Gastroesophageal sphincter (tissue), 3 donors: ENCODE results near the gene GNG5.

Experiments used
- EP300 ChIP-seq: sonication (generic); formaldehyde crosslinking; IDR thresholded peaks from one replicate; pipeline ENCODE4 v1.6.1; 2017; ENCODE audit warnings: antibody characterized with exemption, mild to moderate bottlenecking
- POLR2A ChIP-seq, 2 donors: fragments of 450-650 bp; IDR thresholded peaks; one replicate each; pipeline ENCODE4 v1.6.1; 2017; ENCODE audit warnings: antibody characterized with exemption in 2 of 2, mild to moderate bottlenecking in 2 of 2, moderate library complexity in 1 of 2
- TF ChIP-seq, protein P1 (sequence below), 4 experiments: fragments of 200-600 bp in 2 of 4; fragments of 450-650 bp in 2 of 4; sonication (generic) in 1 of 4; IDR thresholded peaks; one replicate each; pipeline ENCODE4 v1.5.1; 2017 to 2019; ENCODE audit warnings: antibody characterized with exemption in 4 of 4, mild to moderate bottlenecking in 2 of 4, moderate library complexity in 2 of 4

GRCh38 chr1:84550826-84551225 lies 44.4 kb upstream of the GNG5 start:
- no peak for TF ChIP-seq POLR2A (IDR thresholded peaks at IDR 0.05)
- TF ChIP-seq, protein P1, sequence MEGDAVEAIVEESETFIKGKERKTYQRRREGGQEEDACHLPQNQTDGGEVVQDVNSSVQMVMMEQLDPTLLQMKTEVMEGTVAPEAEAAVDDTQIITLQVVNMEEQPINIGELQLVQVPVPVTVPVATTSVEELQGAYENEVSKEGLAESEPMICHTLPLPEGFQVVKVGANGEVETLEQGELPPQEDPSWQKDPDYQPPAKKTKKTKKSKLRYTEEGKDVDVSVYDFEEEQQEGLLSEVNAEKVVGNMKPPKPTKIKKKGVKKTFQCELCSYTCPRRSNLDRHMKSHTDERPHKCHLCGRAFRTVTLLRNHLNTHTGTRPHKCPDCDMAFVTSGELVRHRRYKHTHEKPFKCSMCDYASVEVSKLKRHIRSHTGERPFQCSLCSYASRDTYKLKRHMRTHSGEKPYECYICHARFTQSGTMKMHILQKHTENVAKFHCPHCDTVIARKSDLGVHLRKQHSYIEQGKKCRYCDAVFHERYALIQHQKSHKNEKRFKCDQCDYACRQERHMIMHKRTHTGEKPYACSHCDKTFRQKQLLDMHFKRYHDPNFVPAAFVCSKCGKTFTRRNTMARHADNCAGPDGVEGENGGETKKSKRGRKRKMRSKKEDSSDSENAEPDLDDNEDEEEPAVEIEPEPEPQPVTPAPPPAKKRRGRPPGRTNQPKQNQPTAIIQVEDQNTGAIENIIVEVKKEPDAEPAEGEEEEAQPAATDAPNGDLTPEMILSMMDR (IDR thresholded peaks at IDR 0.05), result no peak
- no peak for TF ChIP-seq EP300
